ENCODE results near the gene NOX4. TPM values are rescaled to one million over a fixed set of nuclear protein-coding genes. Genes with fewer than 3 reads are reported as not detected.

The NOX4 gene
- total and polyA plus RNA-seq, 2 of the 8 experiments (the other 6 are each of a cell fraction or from before 2014, with no cell fraction given) = 2.0 to 2.3 TPM

DNA sequence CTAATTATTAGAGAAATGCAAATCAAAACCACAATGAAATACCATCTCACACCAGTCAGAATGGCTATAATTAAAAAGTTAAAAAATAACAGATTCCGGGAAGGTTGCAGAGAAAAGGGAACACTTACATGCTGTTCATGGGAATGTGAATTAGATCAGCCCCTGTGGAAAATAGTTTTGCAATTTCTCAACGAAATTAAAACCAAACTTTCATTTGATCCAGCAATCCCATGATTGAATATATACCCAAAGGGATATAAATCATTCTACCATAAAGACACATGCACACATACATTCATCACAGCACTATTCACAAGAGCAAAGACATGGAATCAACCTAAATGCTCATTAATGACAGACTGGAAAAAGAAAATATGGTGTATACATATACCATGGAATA lies 32.5 kb downstream of the NOX4 start:
- Histone ChIP-seq H3K4me3 (ENCODE audit: extremely low read depth in 1 of 4, insufficient read depth in 2 of 4, low read depth in 3 of 4, low read length in 4 of 4) (no peak overlapping the region), H2BK15ac (ENCODE audit: low read length) (no peak overlapping the region), H3K4ac (replicated peaks; ENCODE audit: insufficient read length, low read depth, low read length) (no peak overlapping the region), H3K9me3 (ENCODE audit: insufficient read depth in 2 of 2, low read depth in 1 of 2, low read length in 1 of 2) (no peaks in the 10 kb centered on the region), H2BK20ac (ENCODE audit: low read length) (no peak overlapping the region), H3K27ac (ENCODE audit: low read depth, low read length) (no peak overlapping the region), H3K79me1 (ENCODE audit: low read depth, low read length) (no peaks in the 10 kb centered on the region), H3K4me2 (ENCODE audit: insufficient read depth in 1 of 2, low read depth in 2 of 2, low read length in 2 of 2) (no peak overlapping the region), H3K79me2 (ENCODE audit: control insufficient read depth in 1 of 2, insufficient read depth in 2 of 2, low read length in 2 of 2) (no peaks in the 10 kb centered on the region), H3K4me1 (replicated peaks in 1 of 4; ENCODE audit: control insufficient read depth in 3 of 4, insufficient read depth in 4 of 4, low read length in 3 of 4) (no peaks in the 10 kb centered on the region), H2AFZ (ENCODE audit: low read length) (no peak overlapping the region), H4K20me1 (replicated peaks in 1 of 2; ENCODE audit: control insufficient read depth in 1 of 2, insufficient read depth in 2 of 2, low read length in 2 of 2) (no peaks in the 10 kb centered on the region), H2BK12ac (ENCODE audit: low read depth, low read length) (no peak overlapping the region), H4K91ac (replicated peaks; ENCODE audit: insufficient read length, low read length) (no peak overlapping the region), H2AK5ac (ENCODE audit: low read depth, low read length) (no peak overlapping the region), H3K9ac (replicated peaks in 1 of 4; ENCODE audit: extremely low read depth in 1 of 4, low read depth in 3 of 4, low read length in 3 of 4) (no peak overlapping the region), H2BK120ac (replicated peaks; ENCODE audit: low read depth, low read length) (no peak overlapping the region), H3K23ac (ENCODE audit: insufficient read length) (no peak overlapping the region), H2BK5ac (ENCODE audit: low read depth, low read length) (no peak overlapping the region), H4K5ac (ENCODE audit: insufficient read length, low read depth, low read length) (no peak overlapping the region), H3K18ac (ENCODE audit: extremely low read depth, low read length) (no peak overlapping the region), H3K36me3 (ENCODE audit: control insufficient read depth in 2 of 4, insufficient read depth in 4 of 4, low read length in 3 of 4) (no peaks in the 10 kb centered on the region), H3K56ac (replicated peaks; ENCODE audit: insufficient read length, low read depth, low read length) (no peak overlapping the region), H3K23me2 (ENCODE audit: low read depth, low read length) (no peaks in the 10 kb centered on the region), H3K14ac (ENCODE audit: insufficient read length) (no peak overlapping the region), H3K27me3 (replicated peaks in 1 of 4; ENCODE audit: control insufficient read depth in 3 of 4, extremely low read depth in 1 of 4, insufficient read depth in 3 of 4, low read length in 3 of 4) (no peaks in the 10 kb centered on the region), H4K8ac (ENCODE audit: extremely low read depth, insufficient read depth, low read length) (no peak overlapping the region)
- ChIA-PET POLR2A (ENCODE audit: partially characterized antibody) (no interaction called here), CTCF (ENCODE audit: partially characterized antibody) (no interaction called here)
- no peak for FAIRE-seq
- WGBS, 2 experiments (ENCODE audit: extremely low coverage in 1 of 2, insufficient coverage in 1 of 2, insufficient read length in 1 of 2, insufficient replicate concordance in 2 of 2, low coverage in 1 of 2, low lambda C conversion rate in 2 of 2, missing lambda C conversion rate in 1 of 2) = 74% methylated on average over 2 of the region's 2 CpGs; no CpG with 5 or more reads in 1 of the 2 experiments
- no peak for DNase-seq (ENCODE audit: low read depth in 1 of 2, low spot score in 2 of 2)
- TF ChIP-seq CHD2 (IDR thresholded peaks at IDR 0.05; ENCODE audit: low read length) (no peak), BCL11A (IDR thresholded peaks at IDR 0.05; ENCODE audit: low read depth in 2 of 2, low read length in 2 of 2) (no peak), RNF2 (IDR thresholded peaks at IDR 0.05; ENCODE audit: borderline replicate concordance, low read depth, low read length, missing control alignments, poor library complexity, severe bottlenecking) (no peak)

Measured in H1 (cell line).